ENCODE measurements around the gene RHCE.

Gene RHCE

GRCh38 chr1:25451908-25452307, 31.3 kb upstream of the RHCE start (continued):
- TF ChIP-seq ZNF677 (tag by site-specific recombination; IDR thresholded peaks at IDR 0.05) = no peak
- no peak for TF ChIP-seq ZBTB48 (tag by site-specific recombination; IDR thresholded peaks at IDR 0.05)
- TF ChIP-seq ZNF777 (tag by site-specific recombination; IDR thresholded peaks at IDR 0.05; ENCODE audit: borderline replicate concordance) = no peak
- TF ChIP-seq YY1 (tag by site-specific recombination; IDR thresholded peaks at IDR 0.05) = no peak
- TF ChIP-seq ZBTB10 (tag by site-specific recombination; IDR thresholded peaks at IDR 0.05) = no peak
- no peak for TF ChIP-seq ZNF48 (tag by site-specific recombination; IDR thresholded peaks at IDR 0.05)
- TF ChIP-seq ZNF140 (tag by site-specific recombination; IDR thresholded peaks at IDR 0.05) = no peak
- no peak for TF ChIP-seq ZSCAN18 (tag by site-specific recombination; IDR thresholded peaks at IDR 0.05)

GRCh38 chr1:25450891-25451290, 30.3 kb upstream of the RHCE start:
- ChIA-PET CTCF (interaction anchor here (0.6 to 1.5 kb wide), 6 partner anchors 15 to 397 kb away, joined by 3 to 4 read pairs (median 3); no protein-coding TSS in a partner anchor), POLR2A (no interaction called here)
- no peak for TF ChIP-seq YY1 (tag by site-specific recombination; IDR thresholded peaks at IDR 0.05)
- no peak for TF ChIP-seq ZNF10 (tag by site-specific recombination; IDR thresholded peaks at IDR 0.05)
- TF ChIP-seq CTCF (tag by site-specific recombination; IDR thresholded peaks at IDR 0.05) = no peak
- no peak for TF ChIP-seq KLF1 (tag by site-specific recombination; IDR thresholded peaks at IDR 0.05)
- no peak for TF ChIP-seq ZNF555 (tag by site-specific recombination; conservative IDR thresholded peaks at IDR 0.05)
- no peak for TF ChIP-seq ZNF19 (tag by site-specific recombination; IDR thresholded peaks at IDR 0.05; ENCODE audit: low read depth)
- TF ChIP-seq ZNF76 (tag by site-specific recombination; IDR thresholded peaks at IDR 0.05; ENCODE audit: borderline replicate concordance, low read depth) = no peak
- TF ChIP-seq ZNF521 (tag by site-specific recombination; IDR thresholded peaks at IDR 0.05) = no peak
- no peak for TF ChIP-seq ZBTB49 (tag by site-specific recombination; IDR thresholded peaks at IDR 0.05; ENCODE audit: low read depth)
- no peak for TF ChIP-seq ZNF473 (tag by site-specific recombination; IDR thresholded peaks at IDR 0.05)
- no peak for TF ChIP-seq ZNF221 (tag by site-specific recombination; IDR thresholded peaks at IDR 0.05; ENCODE audit: borderline replicate concordance)
- no peak for TF ChIP-seq KLF10 (tag by site-specific recombination; IDR thresholded peaks at IDR 0.05)
- TF ChIP-seq HOXD13 (CRISPR knock-in tag; IDR thresholded peaks at IDR 0.05; ENCODE audit: borderline replicate concordance) = no peak
- TF ChIP-seq IKZF3 (tag by site-specific recombination; IDR thresholded peaks at IDR 0.05) = no peak
- TF ChIP-seq ZNF239 (tag by site-specific recombination; IDR thresholded peaks at IDR 0.05) = no peak
- no peak for TF ChIP-seq ZNF26 (tag by site-specific recombination; IDR thresholded peaks at IDR 0.05)
- TF ChIP-seq ZNF311 (tag by site-specific recombination; IDR thresholded peaks at IDR 0.05; ENCODE audit: borderline replicate concordance) = no peak
- peaks cover 9 to 34% of the 10 kb centered on the region in 2 experiments for H3K36me3 ChIP-seq (ENCODE audit: control insufficient read depth in 2 of 2, insufficient read depth in 1 of 2, low read length in 2 of 2)
- H3K4me3 ChIP-seq (ENCODE audit: low read depth, low read length) = no peak overlapping the region
- no peaks in the 10 kb centered on the region for H3K9me3 ChIP-seq (ENCODE audit: control insufficient read depth, insufficient read depth, low read depth, low read length)
- H3K4me1 ChIP-seq (ENCODE audit: control insufficient read depth, insufficient read depth, low read length) = peaks cover 4% of the 10 kb centered on the region; the same call in 1 of the 2 replicates
- no peak overlapping the region for H3K27ac ChIP-seq (ENCODE audit: extremely low read depth, low read depth, low read length)

Data from HEK293 (cell line).